OCI-LY3 (cell line): ENCODE data around the gene FOS.

Experiments used
- H2AFZ ChIP-seq: fragments of 200-600, 300-600 bp; shearing (Covaris generic); 2 replicates; pipeline ENCODE4 v1.6.0; 2014; ENCODE audit warnings: antibody characterized with exemption, low read depth, low read length
- H3K27ac ChIP-seq: fragments of 200-600, 300-600 bp; sonication (generic); 2 replicates; pipeline ENCODE4 v1.5.1; 2014; ENCODE audit warnings: mild to moderate bottlenecking, low read length, moderate library complexity, mixed read lengths
- H3K27me3 ChIP-seq: fragments of 200-600, 300-600 bp; sonication (generic); 2 replicates; pipeline ENCODE4 v1.6.1; 2014; ENCODE audit warnings: low read depth, low read length, mixed read lengths
- H3K36me3 ChIP-seq: fragments of 200-600, 300-600 bp; sonication (generic); replicated peaks from 2 replicates; pipeline ENCODE3; 2014; ENCODE audit warnings: low read depth, low read length, mixed read lengths
- H3K4me1 ChIP-seq: fragments of 300-600, 200-600 bp; sonication (generic); 2 replicates; pipeline ENCODE4 v1.6.1; 2014; ENCODE audit warnings: low read length, mixed read lengths
- H3K4me2 ChIP-seq: fragments of 200-600, 300-600 bp; sonication (generic); 2 replicates; pipeline ENCODE4 v1.6.1; 2014; ENCODE audit warnings: low read length, mixed read lengths
- H3K4me3 ChIP-seq: fragments of 300-600, 200-600 bp; sonication (generic); 2 replicates; pipeline ENCODE4 v1.5.1; 2014; ENCODE audit warnings: antibody characterized with exemption, mild to moderate bottlenecking, low read length, moderate library complexity
- H3K79me2 ChIP-seq: fragments of 300-600, 200-600 bp; shearing (Covaris generic); 2 replicates; pipeline ENCODE4 v1.6.1; 2014; ENCODE audit warnings: mild to moderate bottlenecking, low read length, mixed read lengths
- H3K9ac ChIP-seq: fragments of 300-600, 200-600 bp; shearing (Covaris generic); 2 replicates; pipeline ENCODE4 v1.6.0; 2014; ENCODE audit warnings: mild to moderate bottlenecking, low read length, moderate library complexity
- H3K9me3 ChIP-seq: fragments of 200-600, 300-600 bp; shearing (Covaris generic); 2 replicates; pipeline ENCODE4 v1.6.1; 2014; ENCODE audit warnings: low read length, mixed read lengths; ENCODE audit not compliant: insufficient read depth
- H4K20me1 ChIP-seq: fragments of 200-600, 300-600 bp; sonication (generic); 2 replicates; pipeline ENCODE4 v1.6.1; 2016; ENCODE audit warnings: low read length, mixed read lengths; ENCODE audit not compliant: insufficient read depth
- CTCF ChIP-seq: fragments of 200-600, 300-600 bp; sonication (generic); IDR thresholded peaks from 2 replicates; pipeline ENCODE4 v1.5.1; 2014; ENCODE audit warnings: antibody characterized with exemption, low read length, low read depth
- EZH2phosphoT487 ChIP-seq: fragments of 200-600 bp; shearing (Covaris generic); IDR thresholded peaks from 2 replicates; pipeline ENCODE4 v1.6.1; 2018; ENCODE audit warnings: antibody characterized with exemption, mixed run types, low read depth

The FOS gene

GRCh38 chr14:75277008-75277814 lies 1.4 kb upstream of the FOS start:
- Histone ChIP-seq H2AFZ (0 out of 2 replicates have a peak overlapping the region, but pooled peaks have one; percentile 76), H3K27ac (no peak overlapping the region), H3K9me3 (no peaks in the 10 kb centered on the region), H3K9ac (no peak overlapping the region; the same call in 1 of the 2 replicates), H3K4me3 (peak overlapping the region; percentile 97), H3K79me2 (no peaks in the 10 kb centered on the region), H3K36me3 (no peaks in the 10 kb centered on the region), H3K4me1 (peaks cover 14% of the 10 kb centered on the region; the same call in 1 of the 2 replicates), H3K27me3 (peaks cover 38% of the 10 kb centered on the region), H3K4me2 (peak overlapping the region; percentile 100), H4K20me1 (no peaks in the 10 kb centered on the region)
- TF ChIP-seq EZH2phosphoT487 (no peak), CTCF (no peak)

- no peak overlapping the region for H3K27ac ChIP-seq
- H3K27me3 ChIP-seq: peaks cover 32% of the 10 kb centered on the region
- H3K9ac ChIP-seq: peak overlapping the region; percentile 70
- peak overlapping the region; percentile 76 for H2AFZ ChIP-seq
- no peaks in the 10 kb centered on the region for H3K36me3 ChIP-seq
- peak overlapping the region; percentile 100 for H3K4me2 ChIP-seq
- H3K9me3 ChIP-seq: no peaks in the 10 kb centered on the region
- H3K4me1 ChIP-seq: peaks cover 14% of the 10 kb centered on the region; the same call in 1 of the 2 replicates
- TF ChIP-seq EZH2phosphoT487 (no peak), CTCF (no peak)
- H3K79me2 ChIP-seq: no peaks in the 10 kb centered on the region
- H4K20me1 ChIP-seq: no peaks in the 10 kb centered on the region
- peak overlapping the region; percentile 97 for H3K4me3 ChIP-seq
These were observed 710 bp upstream of the FOS start for GRCh38 chr14:75277815-75278421.

GRCh38 chr14:75279153-75279762 lies 630 bp downstream of the FOS start:
- peaks cover 14% of the 10 kb centered on the region; the same call in 1 of the 2 replicates for H3K4me1 ChIP-seq
- peak overlapping the region; percentile 97 for H3K4me3 ChIP-seq
- peak overlapping the region; percentile 100 for H3K4me2 ChIP-seq
- H3K79me2 ChIP-seq: no peaks in the 10 kb centered on the region
- peaks cover 20% of the 10 kb centered on the region for H3K27me3 ChIP-seq
- peak overlapping the region; percentile 69 for H3K9ac ChIP-seq
- TF ChIP-seq EZH2phosphoT487: no peak
- TF ChIP-seq CTCF: no peak
- H3K36me3 ChIP-seq: no peaks in the 10 kb centered on the region
- no peak overlapping the region for H3K27ac ChIP-seq
- no peaks in the 10 kb centered on the region for H3K9me3 ChIP-seq
- peak overlapping the region; percentile 96; the same call in 1 of the 2 replicates for H2AFZ ChIP-seq
- no peaks in the 10 kb centered on the region for H4K20me1 ChIP-seq
